Measurements from ENCODE around the gene EVX2.

Gene EVX2

GRCh38 chr2:176117162-176117822 lies 33.5 kb upstream of the EVX2 start:
- no peak overlapping the region for H3K4me2 ChIP-seq (ENCODE audit: low read length)
- H3K27ac ChIP-seq (ENCODE audit: low read depth, low read length): no peak overlapping the region
- H3K4me1 ChIP-seq (ENCODE audit: control insufficient read depth, low read length): no peaks in the 10 kb centered on the region
- H3K79me2 ChIP-seq (ENCODE audit: control insufficient read depth, low read length): no peaks in the 10 kb centered on the region
- H4K20me1 ChIP-seq (ENCODE audit: control insufficient read depth, insufficient read depth, low read depth, low read length): no peaks in the 10 kb centered on the region
- no peaks in the 10 kb centered on the region for H3K9me3 ChIP-seq (ENCODE audit: control insufficient read depth, insufficient read depth, low read length)
- peaks cover 24% of the 10 kb centered on the region for H3K27me3 ChIP-seq (ENCODE audit: control insufficient read depth, low read length)
- H3F3A ChIP-seq (ENCODE audit: control insufficient read depth, insufficient read depth): no peaks in the 10 kb centered on the region
- H3K36me3 ChIP-seq (ENCODE audit: control insufficient read depth, low read length): no peaks in the 10 kb centered on the region
- no peaks in the 10 kb centered on the region for H3K9me2 ChIP-seq (replicated peaks; ENCODE audit: control insufficient read depth, low read length)
- no peak overlapping the region for H3K4me3 ChIP-seq (ENCODE audit: low read length)
- TF ChIP-seq CTCF (IDR thresholded peaks at IDR 0.05; ENCODE audit: low read depth, low read length, poor library complexity, severe bottlenecking) (no peak), EZH2phosphoT487 (IDR thresholded peaks at IDR 0.05; ENCODE audit: borderline replicate concordance, low read length) (no peak)

GRCh38 chr2:176115883-176116813 lies 32.4 kb upstream of the EVX2 start, which contains the start of gene HOXD10:
HOXD10 (plus strand) TSS chr2:176116778; CDS start chr2:176116834, 56 bp downstream.
- Histone ChIP-seq H3K79me2 (ENCODE audit: control insufficient read depth, low read length) (no peaks in the 10 kb centered on the region), H4K20me1 (ENCODE audit: control insufficient read depth, insufficient read depth, low read depth, low read length) (no peaks in the 10 kb centered on the region), H3K4me2 (ENCODE audit: low read length) (no peak within 1 kb of the TSS), H3F3A (ENCODE audit: control insufficient read depth, insufficient read depth) (no peaks in the 10 kb centered on the region), H3K36me3 (ENCODE audit: control insufficient read depth, low read length) (no peaks in the 10 kb centered on the region), H3K27me3 (ENCODE audit: control insufficient read depth, low read length) (peaks cover 24% of the 10 kb centered on the region), H3K9me3 (ENCODE audit: control insufficient read depth, insufficient read depth, low read length) (no peaks in the 10 kb centered on the region), H3K4me3 (ENCODE audit: low read length) (no peak within 1 kb of the TSS), H3K27ac (ENCODE audit: low read depth, low read length) (no peak within 1 kb of the TSS), H3K9me2 (replicated peaks; ENCODE audit: control insufficient read depth, low read length) (no peaks in the 10 kb centered on the region), H3K4me1 (ENCODE audit: control insufficient read depth, low read length) (no peaks in the 10 kb centered on the region)
- TF ChIP-seq CTCF (IDR thresholded peaks at IDR 0.05; ENCODE audit: low read depth, low read length, poor library complexity, severe bottlenecking) (no peak), EZH2phosphoT487 (IDR thresholded peaks at IDR 0.05; ENCODE audit: borderline replicate concordance, low read length) (no peak)

- H3K4me1 ChIP-seq (ENCODE audit: control insufficient read depth, low read length): no peaks in the 10 kb centered on the region
- no peaks in the 10 kb centered on the region for H3F3A ChIP-seq (ENCODE audit: control insufficient read depth, insufficient read depth)
- no peaks in the 10 kb centered on the region for H3K79me2 ChIP-seq (ENCODE audit: control insufficient read depth, low read length)
- no peak overlapping the region for H3K4me2 ChIP-seq (ENCODE audit: low read length)
- no peak overlapping the region for H3K27ac ChIP-seq (ENCODE audit: low read depth, low read length)
- H3K4me3 ChIP-seq (ENCODE audit: low read length): no peak overlapping the region
- H3K27me3 ChIP-seq (ENCODE audit: control insufficient read depth, low read length): peaks cover 22% of the 10 kb centered on the region
- H3K36me3 ChIP-seq (ENCODE audit: control insufficient read depth, low read length): no peaks in the 10 kb centered on the region
- no peaks in the 10 kb centered on the region for H3K9me2 ChIP-seq (replicated peaks; ENCODE audit: control insufficient read depth, low read length)
- no peak for TF ChIP-seq EZH2phosphoT487 (IDR thresholded peaks at IDR 0.05; ENCODE audit: borderline replicate concordance, low read length)
- no peak for TF ChIP-seq CTCF (IDR thresholded peaks at IDR 0.05; ENCODE audit: low read depth, low read length, poor library complexity, severe bottlenecking)
- H3K9me3 ChIP-seq (ENCODE audit: control insufficient read depth, insufficient read depth, low read length): no peaks in the 10 kb centered on the region
- no peaks in the 10 kb centered on the region for H4K20me1 ChIP-seq (ENCODE audit: control insufficient read depth, insufficient read depth, low read depth, low read length)
Measured at GRCh38 chr2:176114930-176115625, 31.3 kb upstream of the EVX2 start.
